Left renal cortex interstitium (tissue), 4 donors: Measurements from ENCODE around the gene BTBD1. TPM values are rescaled to one million over a fixed set of nuclear protein-coding genes. Genes with fewer than 3 reads are reported as not detected.
A peak's percentile ranks its signal among the peaks of the same experiment; 100 is the strongest.

Experiments
- DNase-seq, 4 donors: peaks; one replicate each; pipeline ENCODE4 v3.0.0-alpha.2; 2013; ENCODE audit warnings: low read depth in 4 of 4, low spot score in 2 of 4, missing footprints in 1 of 4
- polyA plus RNA-seq, 4 donors: library from polyadenylated mRNA; unstranded; fragments of 120-200 nt; gene quantifications; one replicate each; pipeline ENCODE4 v1.2.1, GENCODE V29; 2013; ENCODE audit not compliant: insufficient read length in 4 of 4

BTBD1 gene
- polyA plus RNA-seq, 4 donors: 62.3 to 74.5 (median 67.2) TPM

GRCh38 chr15:82999426-82999825 is 67.6 kb downstream of the BTBD1 start:
- DNase-seq: no peak

- DNase-seq: no peak
These were observed 71.1 kb downstream of the BTBD1 start for GRCh38 chr15:82995938-82996337.

- DNase-seq: no peak
These were observed 72.0 kb downstream of the BTBD1 start for GRCh38 chr15:82995076-82995475.

DNA sequence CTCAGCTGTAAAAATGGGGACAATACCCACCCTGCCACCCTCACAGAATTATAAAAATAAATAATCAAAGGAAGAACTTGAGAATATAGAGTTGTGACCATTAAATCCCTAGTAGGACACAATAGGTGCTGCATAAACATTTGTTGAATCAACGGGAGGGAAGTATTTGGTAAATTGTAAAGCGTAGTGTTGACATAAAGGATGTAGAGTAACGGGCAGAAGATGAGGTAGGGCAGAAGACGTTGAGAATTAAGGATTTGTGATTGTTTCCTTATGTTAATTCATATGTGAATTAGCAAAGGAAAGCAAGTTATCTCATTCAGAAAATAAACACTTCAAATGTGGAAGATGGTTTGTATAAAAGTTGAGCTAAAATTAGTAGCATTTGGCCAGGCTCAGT is 73.9 kb downstream of the BTBD1 start:
- DNase-seq: no peak

DNA sequence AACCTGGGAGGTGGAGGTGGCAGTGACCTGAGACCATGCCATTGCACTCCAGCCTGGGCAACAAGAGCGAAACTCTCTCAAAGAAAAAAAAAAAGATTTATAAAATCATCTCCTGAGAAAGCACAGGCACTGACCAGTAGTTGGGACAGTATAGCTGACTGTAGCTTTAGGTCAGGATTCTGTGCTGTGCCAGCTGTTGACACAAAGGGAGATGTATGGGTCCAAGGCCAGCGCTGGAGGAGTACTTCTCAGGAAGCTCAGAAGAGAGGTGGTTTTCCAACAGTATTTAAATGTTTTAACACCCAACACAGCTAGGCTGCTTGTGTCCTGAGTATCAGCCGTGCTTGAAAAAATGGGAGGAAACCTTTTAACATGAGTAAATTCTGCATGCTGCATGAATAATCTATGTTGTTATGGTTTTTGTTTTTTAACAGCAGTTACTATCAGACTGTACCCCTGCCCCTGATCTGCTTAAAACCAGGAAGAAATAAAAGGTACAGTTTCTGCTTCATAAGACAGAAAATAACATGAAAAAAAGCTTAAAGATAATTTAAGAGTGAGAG is 74.5 kb downstream of the BTBD1 start:
- DNase-seq: no peak

- no peak for DNase-seq
These were observed 80.6 kb downstream of the BTBD1 start for GRCh38 chr15:82986442-82986780.

GRCh38 chr15:82985688-82986441 is 81.2 kb downstream of the BTBD1 start, which contains the start of gene RAMAC:
Gene RAMAC (plus strand): TSS chr15:82986210. CDS start chr15:82989019, 2,809 bp downstream.
- DNase-seq: peak; percentile 92 to 97 (median 96)

DNA sequence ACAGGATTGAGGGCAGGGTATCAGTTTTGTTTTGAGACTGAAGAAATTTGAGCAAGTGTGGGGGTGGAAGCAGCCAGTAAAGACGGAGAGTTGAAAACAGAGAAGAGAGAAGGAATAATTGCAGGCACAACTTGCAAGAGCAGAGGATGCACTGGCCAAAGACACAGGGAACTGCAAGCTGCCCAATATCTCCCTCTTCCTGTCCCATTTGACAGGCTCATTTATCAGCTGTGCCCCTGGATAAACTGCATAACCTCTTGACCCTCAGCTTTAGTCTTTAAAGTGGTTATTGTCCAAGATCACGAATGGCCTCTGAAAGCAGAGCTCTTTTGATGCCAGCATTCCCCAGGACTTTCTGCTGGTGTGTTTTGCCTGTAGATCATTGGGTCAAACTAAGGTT is 86.1 kb downstream of the BTBD1 start:
- no peak for DNase-seq

- DNase-seq: no peak
These were observed 87.3 kb downstream of the BTBD1 start for GRCh38 chr15:82979726-82980125.

- no peak for DNase-seq
These were observed 88.6 kb downstream of the BTBD1 start for GRCh38 chr15:82978438-82978837.

- no peak for DNase-seq
These were observed 90.0 kb downstream of the BTBD1 start for GRCh38 chr15:82977076-82977475.

DNA sequence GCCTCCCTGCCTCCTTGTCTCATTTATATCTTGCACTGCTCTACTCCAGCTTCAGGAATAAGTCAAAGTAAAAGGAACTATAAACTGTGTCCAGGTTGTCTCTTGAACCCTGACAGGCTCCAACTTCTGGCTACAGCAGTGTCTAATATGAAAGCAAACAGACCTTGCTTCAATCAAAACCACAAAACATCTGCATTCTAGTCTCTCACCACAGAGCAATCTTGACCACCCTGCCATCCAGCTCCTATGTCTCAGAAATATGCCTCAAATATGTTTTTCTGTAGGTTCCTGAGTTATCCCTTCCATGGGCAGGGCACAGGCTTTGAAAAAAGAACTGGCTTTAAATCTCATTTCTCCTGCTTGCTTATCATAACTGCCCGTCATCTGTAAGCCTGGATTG is 94.1 kb downstream of the BTBD1 start:
- DNase-seq: no peak

GRCh38 chr15:82971218-82971984 is 95.7 kb downstream of the BTBD1 start:
- no peak for DNase-seq

GRCh38 chr15:82970696-82971095 is 96.4 kb downstream of the BTBD1 start:
- no peak for DNase-seq

DNA sequence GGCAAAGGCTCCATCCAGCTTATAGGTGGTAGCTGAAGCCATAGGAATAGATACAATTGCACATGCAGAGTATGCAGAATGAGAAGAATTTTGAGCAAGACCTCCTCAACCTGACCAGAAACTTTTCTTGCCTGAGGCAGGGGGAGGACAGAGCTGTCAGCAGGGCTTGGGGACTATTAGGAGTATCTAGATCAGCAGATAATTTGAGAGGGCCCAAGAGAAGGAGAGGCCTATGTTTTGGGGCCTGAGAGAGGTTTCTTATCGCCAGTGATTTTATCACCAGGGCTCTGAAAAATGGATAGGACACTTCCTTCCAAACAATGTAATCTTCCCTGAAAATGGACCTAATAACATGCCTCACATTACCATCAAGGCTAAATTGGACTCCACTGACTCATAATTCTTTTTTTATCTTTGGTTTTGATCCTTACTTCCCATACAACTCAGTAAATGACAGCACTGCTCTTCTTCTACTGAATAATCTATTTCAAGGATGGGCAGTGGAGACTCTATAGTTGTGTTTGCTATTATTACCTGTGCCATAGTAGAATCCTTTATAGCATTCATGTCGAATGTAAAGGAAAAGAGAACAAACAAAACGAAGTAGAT is 96.9 kb downstream of the BTBD1 start:
- DNase-seq: no peak

GRCh38 chr15:82969353-82969752 is 97.7 kb downstream of the BTBD1 start:
- DNase-seq: no peak

DNA sequence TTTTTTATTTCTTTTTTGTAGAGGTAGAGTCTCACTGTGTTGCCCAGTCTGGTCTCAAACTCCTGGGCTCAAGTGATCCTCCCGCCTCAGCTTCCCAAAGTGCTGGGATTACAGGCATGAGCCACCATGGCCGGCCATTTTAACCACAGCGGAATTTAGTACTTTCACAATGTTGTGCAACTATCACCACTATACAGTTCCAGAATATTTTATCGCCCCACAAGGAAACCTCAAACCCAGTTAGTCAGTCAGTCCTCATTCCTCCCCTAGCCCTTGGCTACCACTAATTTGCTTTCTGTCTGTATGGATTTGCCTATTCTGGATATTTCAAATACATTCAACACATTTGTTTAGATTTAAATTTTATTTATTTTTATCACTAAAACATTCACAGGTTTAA is 99.0 kb downstream of the BTBD1 start:
- DNase-seq: no peak

DNA sequence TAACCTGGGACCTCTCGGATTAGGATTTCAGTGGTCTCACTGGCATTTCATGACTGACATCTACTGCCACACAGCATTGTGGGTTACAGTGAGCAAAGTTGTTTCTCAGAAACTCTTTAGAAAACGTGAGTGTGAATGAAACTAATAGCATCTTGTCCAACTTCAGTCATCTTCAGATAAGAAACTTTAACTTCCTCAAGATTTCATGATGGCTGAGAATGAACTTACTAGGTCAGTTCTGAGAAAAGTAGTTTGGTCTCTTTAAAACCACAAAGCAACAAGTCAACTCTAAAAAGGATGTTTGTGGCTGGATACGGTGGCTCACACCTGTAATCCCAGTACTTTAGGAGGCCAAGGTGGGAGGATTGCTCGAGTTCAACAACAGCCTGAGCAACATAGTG is 100.4 kb downstream of the BTBD1 start:
- DNase-seq: no peak
